Fibroblast of lung (primary cell): ENCODE measurements around the gene CRLF2.

Experiments
- CTCF ChIP-seq, 2 donors: IDR thresholded peaks in 1 of 2; conservative IDR thresholded peaks in 1 of 2; 1 replicate in 1 of 2; 2 replicates in 1 of 2; pipeline ENCODE4 v1.5.1; 2011 to 2012; ENCODE audit warnings: low read length in 2 of 2, control low read depth in 1 of 2, inconsistent platforms in 1 of 2, low read depth in 1 of 2, mild to moderate bottlenecking in 1 of 2
- EZH2 ChIP-seq: IDR thresholded peaks from 2 replicates; pipeline ENCODE4 v1.5.1; 2012; ENCODE audit warnings: low read length, control low read depth, mild to moderate bottlenecking; ENCODE audit errors: missing control alignments

GRCh38 chrX:1212532-1212931 is at the start of gene CRLF2:
- TF ChIP-seq CTCF (conservative IDR thresholded peaks at IDR 0.05 in 1 of 2, IDR thresholded peaks at IDR 0.05 in 1 of 2; ENCODE audit: low read depth in 1 of 2, low read length in 2 of 2) (no peak), EZH2 (no peak)
